ENCODE measurements around the gene PPP2R5D. TPM values are rescaled to one million over a fixed set of nuclear protein-coding genes. Genes with fewer than 3 reads are reported as not detected.
A peak's percentile ranks its signal among the peaks of the same experiment; 100 is the strongest.

PPP2R5D gene
- total RNA-seq, 1 experiment from 2014 or later: 52.7 TPM

GRCh38 chr6:42936398-42936797 is 48.0 kb upstream of the PPP2R5D start (continued):
- TF ChIP-seq, protein P1, sequence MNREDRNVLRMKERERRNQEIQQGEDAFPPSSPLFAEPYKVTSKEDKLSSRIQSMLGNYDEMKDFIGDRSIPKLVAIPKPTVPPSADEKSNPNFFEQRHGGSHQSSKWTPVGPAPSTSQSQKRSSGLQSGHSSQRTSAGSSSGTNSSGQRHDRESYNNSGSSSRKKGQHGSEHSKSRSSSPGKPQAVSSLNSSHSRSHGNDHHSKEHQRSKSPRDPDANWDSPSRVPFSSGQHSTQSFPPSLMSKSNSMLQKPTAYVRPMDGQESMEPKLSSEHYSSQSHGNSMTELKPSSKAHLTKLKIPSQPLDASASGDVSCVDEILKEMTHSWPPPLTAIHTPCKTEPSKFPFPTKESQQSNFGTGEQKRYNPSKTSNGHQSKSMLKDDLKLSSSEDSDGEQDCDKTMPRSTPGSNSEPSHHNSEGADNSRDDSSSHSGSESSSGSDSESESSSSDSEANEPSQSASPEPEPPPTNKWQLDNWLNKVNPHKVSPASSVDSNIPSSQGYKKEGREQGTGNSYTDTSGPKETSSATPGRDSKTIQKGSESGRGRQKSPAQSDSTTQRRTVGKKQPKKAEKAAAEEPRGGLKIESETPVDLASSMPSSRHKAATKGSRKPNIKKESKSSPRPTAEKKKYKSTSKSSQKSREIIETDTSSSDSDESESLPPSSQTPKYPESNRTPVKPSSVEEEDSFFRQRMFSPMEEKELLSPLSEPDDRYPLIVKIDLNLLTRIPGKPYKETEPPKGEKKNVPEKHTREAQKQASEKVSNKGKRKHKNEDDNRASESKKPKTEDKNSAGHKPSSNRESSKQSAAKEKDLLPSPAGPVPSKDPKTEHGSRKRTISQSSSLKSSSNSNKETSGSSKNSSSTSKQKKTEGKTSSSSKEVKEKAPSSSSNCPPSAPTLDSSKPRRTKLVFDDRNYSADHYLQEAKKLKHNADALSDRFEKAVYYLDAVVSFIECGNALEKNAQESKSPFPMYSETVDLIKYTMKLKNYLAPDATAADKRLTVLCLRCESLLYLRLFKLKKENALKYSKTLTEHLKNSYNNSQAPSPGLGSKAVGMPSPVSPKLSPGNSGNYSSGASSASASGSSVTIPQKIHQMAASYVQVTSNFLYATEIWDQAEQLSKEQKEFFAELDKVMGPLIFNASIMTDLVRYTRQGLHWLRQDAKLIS (CRISPR knock-in tag; IDR thresholded peaks at IDR 0.05; ENCODE audit: borderline replicate concordance): no peak
- no peak for TF ChIP-seq MYBL2 (CRISPR knock-in tag; IDR thresholded peaks at IDR 0.05)
- no peak for TF ChIP-seq SOX15 (CRISPR knock-in tag; IDR thresholded peaks at IDR 0.05)

GRCh38 chr6:42937548-42938427 is 46.6 kb upstream of the PPP2R5D start:
- H3K27me3 Mint-ChIP-seq (ENCODE audit: low read depth): peaks cover 2% of the 10 kb centered on the region; the same call in 1 of the 2 replicates
- TF ChIP-seq, protein P2, sequence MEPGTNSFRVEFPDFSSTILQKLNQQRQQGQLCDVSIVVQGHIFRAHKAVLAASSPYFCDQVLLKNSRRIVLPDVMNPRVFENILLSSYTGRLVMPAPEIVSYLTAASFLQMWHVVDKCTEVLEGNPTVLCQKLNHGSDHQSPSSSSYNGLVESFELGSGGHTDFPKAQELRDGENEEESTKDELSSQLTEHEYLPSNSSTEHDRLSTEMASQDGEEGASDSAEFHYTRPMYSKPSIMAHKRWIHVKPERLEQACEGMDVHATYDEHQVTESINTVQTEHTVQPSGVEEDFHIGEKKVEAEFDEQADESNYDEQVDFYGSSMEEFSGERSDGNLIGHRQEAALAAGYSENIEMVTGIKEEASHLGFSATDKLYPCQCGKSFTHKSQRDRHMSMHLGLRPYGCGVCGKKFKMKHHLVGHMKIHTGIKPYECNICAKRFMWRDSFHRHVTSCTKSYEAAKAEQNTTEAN (CRISPR knock-in tag; IDR thresholded peaks at IDR 0.05): no peak
- TF ChIP-seq, protein P3, sequence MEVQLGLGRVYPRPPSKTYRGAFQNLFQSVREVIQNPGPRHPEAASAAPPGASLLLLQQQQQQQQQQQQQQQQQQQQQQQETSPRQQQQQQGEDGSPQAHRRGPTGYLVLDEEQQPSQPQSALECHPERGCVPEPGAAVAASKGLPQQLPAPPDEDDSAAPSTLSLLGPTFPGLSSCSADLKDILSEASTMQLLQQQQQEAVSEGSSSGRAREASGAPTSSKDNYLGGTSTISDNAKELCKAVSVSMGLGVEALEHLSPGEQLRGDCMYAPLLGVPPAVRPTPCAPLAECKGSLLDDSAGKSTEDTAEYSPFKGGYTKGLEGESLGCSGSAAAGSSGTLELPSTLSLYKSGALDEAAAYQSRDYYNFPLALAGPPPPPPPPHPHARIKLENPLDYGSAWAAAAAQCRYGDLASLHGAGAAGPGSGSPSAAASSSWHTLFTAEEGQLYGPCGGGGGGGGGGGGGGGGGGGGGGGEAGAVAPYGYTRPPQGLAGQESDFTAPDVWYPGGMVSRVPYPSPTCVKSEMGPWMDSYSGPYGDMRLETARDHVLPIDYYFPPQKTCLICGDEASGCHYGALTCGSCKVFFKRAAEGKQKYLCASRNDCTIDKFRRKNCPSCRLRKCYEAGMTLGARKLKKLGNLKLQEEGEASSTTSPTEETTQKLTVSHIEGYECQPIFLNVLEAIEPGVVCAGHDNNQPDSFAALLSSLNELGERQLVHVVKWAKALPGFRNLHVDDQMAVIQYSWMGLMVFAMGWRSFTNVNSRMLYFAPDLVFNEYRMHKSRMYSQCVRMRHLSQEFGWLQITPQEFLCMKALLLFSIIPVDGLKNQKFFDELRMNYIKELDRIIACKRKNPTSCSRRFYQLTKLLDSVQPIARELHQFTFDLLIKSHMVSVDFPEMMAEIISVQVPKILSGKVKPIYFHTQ (CRISPR knock-in tag; IDR thresholded peaks at IDR 0.05): no peak
- TF ChIP-seq, protein P4, sequence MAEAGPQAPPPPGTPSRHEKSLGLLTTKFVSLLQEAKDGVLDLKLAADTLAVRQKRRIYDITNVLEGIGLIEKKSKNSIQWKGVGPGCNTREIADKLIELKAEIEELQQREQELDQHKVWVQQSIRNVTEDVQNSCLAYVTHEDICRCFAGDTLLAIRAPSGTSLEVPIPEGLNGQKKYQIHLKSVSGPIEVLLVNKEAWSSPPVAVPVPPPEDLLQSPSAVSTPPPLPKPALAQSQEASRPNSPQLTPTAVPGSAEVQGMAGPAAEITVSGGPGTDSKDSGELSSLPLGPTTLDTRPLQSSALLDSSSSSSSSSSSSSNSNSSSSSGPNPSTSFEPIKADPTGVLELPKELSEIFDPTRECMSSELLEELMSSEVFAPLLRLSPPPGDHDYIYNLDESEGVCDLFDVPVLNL (CRISPR knock-in tag; IDR thresholded peaks at IDR 0.05; ENCODE audit: borderline replicate concordance, low read depth): no peak
- TF ChIP-seq, protein P5, sequence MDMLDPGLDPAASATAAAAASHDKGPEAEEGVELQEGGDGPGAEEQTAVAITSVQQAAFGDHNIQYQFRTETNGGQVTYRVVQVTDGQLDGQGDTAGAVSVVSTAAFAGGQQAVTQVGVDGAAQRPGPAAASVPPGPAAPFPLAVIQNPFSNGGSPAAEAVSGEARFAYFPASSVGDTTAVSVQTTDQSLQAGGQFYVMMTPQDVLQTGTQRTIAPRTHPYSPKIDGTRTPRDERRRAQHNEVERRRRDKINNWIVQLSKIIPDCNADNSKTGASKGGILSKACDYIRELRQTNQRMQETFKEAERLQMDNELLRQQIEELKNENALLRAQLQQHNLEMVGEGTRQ (CRISPR knock-in tag; IDR thresholded peaks at IDR 0.05): no peak
- TF ChIP-seq ATF3 (CRISPR knock-in tag; conservative IDR thresholded peaks at IDR 0.05) (no peak), IRF1 (CRISPR knock-in tag; IDR thresholded peaks at IDR 0.05) (no peak), JAZF1 (CRISPR knock-in tag; IDR thresholded peaks at IDR 0.05) (no peak), ETV6 (CRISPR knock-in tag; IDR thresholded peaks at IDR 0.05) (no peak), NFE2L1 (CRISPR knock-in tag; IDR thresholded peaks at IDR 0.05) (no peak), ZNF416 (CRISPR knock-in tag; IDR thresholded peaks at IDR 0.05) (no peak), ZNF671 (CRISPR knock-in tag; IDR thresholded peaks at IDR 0.05) (no peak), TP53 (CRISPR knock-in tag; IDR thresholded peaks at IDR 0.05) (no peak)
- TF ChIP-seq, protein P6, sequence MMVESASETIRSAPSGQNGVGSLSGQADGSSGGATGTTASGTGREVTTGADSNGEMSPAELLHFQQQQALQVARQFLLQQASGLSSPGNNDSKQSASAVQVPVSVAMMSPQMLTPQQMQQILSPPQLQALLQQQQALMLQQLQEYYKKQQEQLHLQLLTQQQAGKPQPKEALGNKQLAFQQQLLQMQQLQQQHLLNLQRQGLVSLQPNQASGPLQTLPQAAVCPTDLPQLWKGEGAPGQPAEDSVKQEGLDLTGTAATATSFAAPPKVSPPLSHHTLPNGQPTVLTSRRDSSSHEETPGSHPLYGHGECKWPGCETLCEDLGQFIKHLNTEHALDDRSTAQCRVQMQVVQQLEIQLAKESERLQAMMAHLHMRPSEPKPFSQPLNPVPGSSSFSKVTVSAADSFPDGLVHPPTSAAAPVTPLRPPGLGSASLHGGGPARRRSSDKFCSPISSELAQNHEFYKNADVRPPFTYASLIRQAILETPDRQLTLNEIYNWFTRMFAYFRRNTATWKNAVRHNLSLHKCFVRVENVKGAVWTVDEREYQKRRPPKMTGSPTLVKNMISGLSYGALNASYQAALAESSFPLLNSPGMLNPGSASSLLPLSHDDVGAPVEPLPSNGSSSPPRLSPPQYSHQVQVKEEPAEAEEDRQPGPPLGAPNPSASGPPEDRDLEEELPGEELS (CRISPR knock-in tag; IDR thresholded peaks at IDR 0.05): no peak
- CTCF ChIA-PET: interaction anchor here (1.1 kb wide), 1 partner anchor 13 kb away, joined by 3 read pairs; no protein-coding TSS in a partner anchor
- H3K4me1 Mint-ChIP-seq: peaks cover 18% of the 10 kb centered on the region
- H3K36me3 Mint-ChIP-seq: peaks cover 56% of the 10 kb centered on the region
- POLR2A ChIA-PET: interaction anchor here (0.5 kb wide), 1 partner anchor 10 kb away, joined by 4 read pairs; no protein-coding TSS in a partner anchor
- DNase-seq (ENCODE audit: low spot score): no peak
- ATAC-seq: no peak
- peak overlapping the region; percentile 79 for H3K27ac Mint-ChIP-seq
- no peaks in the 10 kb centered on the region for H3K9me3 Mint-ChIP-seq
- no peak overlapping the region for H3K4me3 Mint-ChIP-seq

Data from WTC11 (cell line).